DOHH2 (cell line): ENCODE results near the gene MEGF11.

Experiments used
- H3F3A ChIP-seq: fragments of 200-600 bp; sonication (generic), shearing (Covaris generic); 2 replicates; pipeline ENCODE4 v1.6.0; 2016; ENCODE audit warnings: antibody characterized with exemption, mild to moderate bottlenecking; ENCODE audit not compliant: control insufficient read depth, insufficient read depth
- H3K27ac ChIP-seq: fragments of 200-600 bp; sonication (generic); 2 replicates; pipeline ENCODE4 v1.5.1; 2014; ENCODE audit warnings: low read depth, mild to moderate bottlenecking, low read length, moderate library complexity
- H3K27me3 ChIP-seq: fragments of 200-600 bp; sonication (generic); 2 replicates; pipeline ENCODE4 v1.6.1; 2014; ENCODE audit warnings: mild to moderate bottlenecking, low read length, mixed read lengths; ENCODE audit not compliant: control insufficient read depth
- H3K36me3 ChIP-seq: fragments of 200-600 bp; sonication (generic); 2 replicates; pipeline ENCODE4 v1.6.1; 2014; ENCODE audit warnings: mild to moderate bottlenecking, low read length, moderate library complexity, mixed read lengths; ENCODE audit not compliant: control insufficient read depth
- H3K4me1 ChIP-seq: fragments of 200-600 bp; sonication (generic); 2 replicates; pipeline ENCODE4 v1.6.1; 2014; ENCODE audit warnings: mild to moderate bottlenecking, low read length, mixed read lengths; ENCODE audit not compliant: control insufficient read depth
- H3K4me2 ChIP-seq: fragments of 200-600 bp; sonication (generic); 2 replicates; pipeline ENCODE4 v1.6.0; 2014; ENCODE audit warnings: mild to moderate bottlenecking, low read length, moderate library complexity
- H3K4me3 ChIP-seq: fragments of 200-600 bp; sonication (generic); 2 replicates; pipeline ENCODE4 v1.5.1; 2014; ENCODE audit warnings: mild to moderate bottlenecking, low read length, mixed read lengths
- H3K79me2 ChIP-seq: fragments of 200-600 bp; sonication (generic); 2 replicates; pipeline ENCODE4 v1.6.1; 2014; ENCODE audit warnings: mild to moderate bottlenecking, low read length, mixed read lengths; ENCODE audit not compliant: control insufficient read depth
- H3K9me2 ChIP-seq: fragments of 200-600 bp; sonication (generic); replicated peaks from 2 replicates; pipeline ENCODE4 v1.6.1; 2014; ENCODE audit warnings: mild to moderate bottlenecking, low read length, mixed read lengths; ENCODE audit not compliant: control insufficient read depth
- H3K9me3 ChIP-seq: fragments of 200-600 bp; sonication (generic); 2 replicates; pipeline ENCODE4 v1.6.1; 2014; ENCODE audit warnings: antibody characterized with exemption, low read length, mixed read lengths; ENCODE audit not compliant: control insufficient read depth, insufficient read depth
- H4K20me1 ChIP-seq: fragments of 200-600 bp; sonication (generic); 2 replicates; pipeline ENCODE4 v1.6.0; 2014; ENCODE audit warnings: low read depth, mild to moderate bottlenecking, antibody characterized with exemption, low read length, moderate library complexity; ENCODE audit not compliant: control insufficient read depth, insufficient read depth
- CTCF ChIP-seq: fragments of 200-600 bp; sonication (generic); IDR thresholded peaks from one replicate; pipeline ENCODE4 v1.5.1; 2014; ENCODE audit warnings: antibody characterized with exemption, mild to moderate bottlenecking, low read depth, low read length; ENCODE audit not compliant: poor library complexity, severe bottlenecking
- EZH2phosphoT487 ChIP-seq: fragments of 200-600 bp; sonication (generic); IDR thresholded peaks from 2 replicates; pipeline ENCODE4 v1.6.1; 2017; ENCODE audit warnings: borderline replicate concordance, mild to moderate bottlenecking, antibody characterized with exemption, low read length, moderate library complexity, mixed read lengths

MEGF11 gene

DNA sequence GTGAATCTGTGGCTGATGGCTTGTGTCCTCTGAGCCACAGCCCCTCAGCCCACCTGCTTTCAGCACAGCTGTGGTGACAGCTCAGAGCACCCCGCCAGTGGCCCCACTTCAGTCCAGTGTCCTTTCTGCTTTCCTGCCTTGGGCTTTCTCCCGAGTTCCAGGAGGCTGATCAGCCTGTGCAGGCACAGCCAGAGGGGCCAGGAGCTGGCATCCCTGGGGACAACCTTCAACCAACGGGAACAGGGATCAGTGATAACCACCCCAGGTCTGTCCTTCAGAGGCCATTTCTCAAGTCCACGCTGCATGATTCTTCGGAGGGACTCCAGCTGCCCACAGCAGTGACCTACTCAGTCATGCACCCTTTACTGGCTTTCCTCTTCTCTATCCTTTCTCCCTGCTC lies 217.6 kb downstream of the MEGF11 start:
- Histone ChIP-seq H3K27me3 (no peaks in the 10 kb centered on the region), H4K20me1 (peaks cover 6% of the 10 kb centered on the region), H3K4me2 (no peak overlapping the region), H3K9me2 (no peaks in the 10 kb centered on the region), H3K27ac (no peak overlapping the region), H3K4me1 (no peaks in the 10 kb centered on the region), H3K9me3 (no peaks in the 10 kb centered on the region), H3K79me2 (no peaks in the 10 kb centered on the region), H3K36me3 (peaks cover 37% of the 10 kb centered on the region), H3K4me3 (no peak overlapping the region), H3F3A (no peaks in the 10 kb centered on the region)
- TF ChIP-seq CTCF = no peak
- no peak for TF ChIP-seq EZH2phosphoT487

- Histone ChIP-seq H3F3A (no peaks in the 10 kb centered on the region), H3K4me1 (peaks cover 10% of the 10 kb centered on the region), H3K27me3 (no peaks in the 10 kb centered on the region), H4K20me1 (peaks cover 7% of the 10 kb centered on the region), H3K4me2 (no peak overlapping the region), H3K4me3 (no peak overlapping the region), H3K27ac (no peak overlapping the region), H3K79me2 (no peaks in the 10 kb centered on the region), H3K9me2 (no peaks in the 10 kb centered on the region), H3K9me3 (no peaks in the 10 kb centered on the region), H3K36me3 (peaks cover 21% of the 10 kb centered on the region)
- TF ChIP-seq EZH2phosphoT487 (no peak), CTCF (no peak)
Measured at GRCh38 chr15:66033143-66033542, 220.4 kb downstream of the MEGF11 start.

- H3K9me2 ChIP-seq = no peaks in the 10 kb centered on the region
- no peaks in the 10 kb centered on the region for H3K79me2 ChIP-seq
- no peaks in the 10 kb centered on the region for H3K9me3 ChIP-seq
- no peaks in the 10 kb centered on the region for H3K27me3 ChIP-seq
- H3K4me2 ChIP-seq = no peak overlapping the region
- H3F3A ChIP-seq = no peaks in the 10 kb centered on the region
- no peak overlapping the region for H3K27ac ChIP-seq
- peaks cover 18% of the 10 kb centered on the region for H3K36me3 ChIP-seq
- TF ChIP-seq CTCF = no peak
- TF ChIP-seq EZH2phosphoT487 = no peak
- H3K4me3 ChIP-seq = no peak overlapping the region
- peaks cover 13% of the 10 kb centered on the region for H3K4me1 ChIP-seq
- H4K20me1 ChIP-seq = peaks cover 7% of the 10 kb centered on the region
Measured at GRCh38 chr15:66032006-66032405, 221.5 kb downstream of the MEGF11 start.

- peaks cover 7% of the 10 kb centered on the region for H4K20me1 ChIP-seq
- no peaks in the 10 kb centered on the region for H3F3A ChIP-seq
- no peak for TF ChIP-seq CTCF
- TF ChIP-seq EZH2phosphoT487 = no peak
- no peaks in the 10 kb centered on the region for H3K9me2 ChIP-seq
- H3K4me1 ChIP-seq = peaks cover 13% of the 10 kb centered on the region
- H3K27ac ChIP-seq = no peak overlapping the region
- H3K27me3 ChIP-seq = no peaks in the 10 kb centered on the region
- H3K9me3 ChIP-seq = no peaks in the 10 kb centered on the region
- H3K36me3 ChIP-seq = peaks cover 7% of the 10 kb centered on the region; the same call in 1 of the 2 replicates
- H3K4me3 ChIP-seq = no peak overlapping the region
- no peaks in the 10 kb centered on the region for H3K79me2 ChIP-seq
- H3K4me2 ChIP-seq = no peak overlapping the region
Measured at GRCh38 chr15:66030650-66031049, 222.9 kb downstream of the MEGF11 start.
